Fibroblast of the conjunctiva (primary cell): ENCODE data around the gene LDHB.
"Not testable (repeated sequence)": the region's sequence is repeated elsewhere in the genome, so short reads cannot be mapped to it uniquely, and the experiment has no call there.

Experiments used
- DNase-seq: peaks from one replicate; pipeline ENCODE4 v3.0.0-alpha.2; 2010; ENCODE audit warnings: low read depth

LDHB gene

GRCh38 chr12:21657326-21658077 lies at the start of gene LDHB:
Gene LDHB (minus strand): TSS chr12:21657842. CDS start chr12:21654671, 3,171 bp downstream.
- peak; percentile 95 for DNase-seq

- DNase-seq, result no peak
These were observed 47.2 kb upstream of the LDHB start for GRCh38 chr12:21704847-21705246.

GRCh38 chr12:21699851-21700250 lies 42.2 kb upstream of the LDHB start:
- no peak for DNase-seq

- peak; percentile 12 for DNase-seq
These were observed 40.4 kb upstream of the LDHB start for GRCh38 chr12:21697904-21698630.

- DNase-seq, result no peak
These were observed 39.0 kb upstream of the LDHB start for GRCh38 chr12:21696625-21697024.

GRCh38 chr12:21695986-21696385 lies 38.3 kb upstream of the LDHB start:
- DNase-seq, result no peak

- DNase-seq, result no peak
These were observed 37.0 kb upstream of the LDHB start for GRCh38 chr12:21694660-21695059.

GRCh38 chr12:21691515-21691914 lies 33.9 kb upstream of the LDHB start:
- no peak for DNase-seq

- no peak for DNase-seq
These were observed 33.2 kb upstream of the LDHB start for GRCh38 chr12:21690704-21691368.

GRCh38 chr12:21683115-21683514 lies 25.5 kb upstream of the LDHB start:
- no peak for DNase-seq

GRCh38 chr12:21678959-21679358 lies 21.3 kb upstream of the LDHB start:
- DNase-seq, result no peak

GRCh38 chr12:21677622-21678277 lies 20.1 kb upstream of the LDHB start:
- no peak for DNase-seq

- no peak for DNase-seq
These were observed 19.6 kb upstream of the LDHB start for GRCh38 chr12:21677204-21677603.

GRCh38 chr12:21676776-21677175 lies 19.1 kb upstream of the LDHB start:
- no peak for DNase-seq

GRCh38 chr12:21675641-21676040 lies 18.0 kb upstream of the LDHB start:
- DNase-seq, result no peak

- no peak for DNase-seq
These were observed 17.5 kb upstream of the LDHB start for GRCh38 chr12:21675096-21675495.

GRCh38 chr12:21673830-21674552 lies 16.3 kb upstream of the LDHB start:
- DNase-seq, result not testable (repeated sequence)

GRCh38 chr12:21672146-21672545 lies 14.5 kb upstream of the LDHB start:
- no peak for DNase-seq

GRCh38 chr12:21666722-21667121 lies 9.1 kb upstream of the LDHB start:
- no peak for DNase-seq

GRCh38 chr12:21665816-21666215 lies 8.2 kb upstream of the LDHB start:
- no peak for DNase-seq

GRCh38 chr12:21662122-21662792 lies 4.6 kb upstream of the LDHB start:
- no peak for DNase-seq
